ENCODE measurements around the gene C16orf89.
A peak's percentile ranks its signal among the peaks of the same experiment; 100 is the strongest.
"Not testable (repeated sequence)": the region's sequence is repeated elsewhere in the genome, so short reads cannot be mapped to it uniquely, and the experiment has no call there.

C16orf89 gene

GRCh38 chr16:5060073-5060641 lies 5.6 kb downstream of the C16orf89 start:
- DNase-seq (ENCODE audit: low read depth in 3 of 3), result no peak

- DNase-seq (ENCODE audit: low read depth in 3 of 3), result no peak
Observed at GRCh38 chr16:5059386-5060072, 6.2 kb downstream of the C16orf89 start.

- DNase-seq (ENCODE audit: low read depth in 3 of 3), result no peak
Observed at GRCh38 chr16:5058476-5058875, 7.3 kb downstream of the C16orf89 start.

GRCh38 chr16:5056352-5056751 lies 9.4 kb downstream of the C16orf89 start:
- DNase-seq (ENCODE audit: low read depth in 3 of 3), result no peak

GRCh38 chr16:5054876-5055865 lies 10.6 kb downstream of the C16orf89 start:
- DNase-seq (ENCODE audit: low read depth in 3 of 3), result no peak

GRCh38 chr16:5046914-5047313 lies 18.8 kb downstream of the C16orf89 start:
- DNase-seq (ENCODE audit: low read depth in 3 of 3), result no peak

- no peak for DNase-seq (ENCODE audit: low read depth in 3 of 3)
Observed at GRCh38 chr16:5045499-5046115, 20.1 kb downstream of the C16orf89 start.

- not testable (repeated sequence) for DNase-seq (ENCODE audit: low read depth in 3 of 3)
Observed at GRCh38 chr16:5044581-5044980, 21.2 kb downstream of the C16orf89 start.

- DNase-seq (ENCODE audit: low read depth in 3 of 3), result no peak
Observed at GRCh38 chr16:5044011-5044540, 21.7 kb downstream of the C16orf89 start.

- DNase-seq (ENCODE audit: low read depth in 3 of 3), result no peak
Observed at GRCh38 chr16:5042574-5043171, 23.1 kb downstream of the C16orf89 start.

GRCh38 chr16:5041600-5042133 lies 24.1 kb downstream of the C16orf89 start:
- no peak for DNase-seq (ENCODE audit: low read depth in 3 of 3)

- no peak for DNase-seq (ENCODE audit: low read depth in 3 of 3)
Observed at GRCh38 chr16:5040451-5040850, 25.3 kb downstream of the C16orf89 start.

- no peak for DNase-seq (ENCODE audit: low read depth in 3 of 3)
Observed at GRCh38 chr16:5036228-5037156, 29.3 kb downstream of the C16orf89 start.

GRCh38 chr16:5035909-5036227 lies 29.9 kb downstream of the C16orf89 start:
- DNase-seq (ENCODE audit: low read depth in 3 of 3), result no peak

GRCh38 chr16:5034167-5034523 lies 31.6 kb downstream of the C16orf89 start:
- DNase-seq (ENCODE audit: low read depth in 3 of 3), result no peak

GRCh38 chr16:5033256-5034166 lies 32.2 kb downstream of the C16orf89 start, which contains the start of gene NAGPA:
TSS of gene NAGPA (minus strand) at chr16:5033935. CDS start at chr16:5033914, 21 bp downstream.
- peak; percentile 69 to 77 (median 75) for DNase-seq (ENCODE audit: low read depth in 3 of 3)

- DNase-seq (ENCODE audit: low read depth in 3 of 3), result no peak
Observed at GRCh38 chr16:5032748-5033167, 33.0 kb downstream of the C16orf89 start.

- DNase-seq (ENCODE audit: low read depth in 3 of 3), result no peak
Observed at GRCh38 chr16:5031601-5032000, 34.2 kb downstream of the C16orf89 start.
